Measurements from ENCODE around the gene SOBP.

SOBP gene

DNA sequence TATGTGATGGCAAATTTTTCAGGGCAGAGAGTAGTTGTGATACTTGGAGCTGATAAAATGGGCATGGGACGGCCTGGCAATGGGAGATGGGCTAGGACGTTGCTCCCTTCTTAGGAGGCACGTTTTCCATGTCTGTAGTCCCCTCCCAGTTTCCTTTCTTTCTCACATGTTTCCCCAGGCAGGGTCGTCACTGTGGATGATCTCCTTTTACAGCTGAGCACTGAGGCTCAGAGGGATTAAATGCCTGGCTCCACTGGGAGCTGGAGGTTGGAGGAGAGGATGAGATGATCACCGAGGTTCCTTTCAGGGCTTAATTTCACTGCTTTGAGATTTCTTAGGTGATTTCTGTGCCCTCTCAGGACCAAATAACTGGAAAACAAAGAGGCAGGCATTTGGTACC is 136.7 kb downstream of the SOBP start:
- no peak for DNase-seq (ENCODE audit: low read depth)

DNA sequence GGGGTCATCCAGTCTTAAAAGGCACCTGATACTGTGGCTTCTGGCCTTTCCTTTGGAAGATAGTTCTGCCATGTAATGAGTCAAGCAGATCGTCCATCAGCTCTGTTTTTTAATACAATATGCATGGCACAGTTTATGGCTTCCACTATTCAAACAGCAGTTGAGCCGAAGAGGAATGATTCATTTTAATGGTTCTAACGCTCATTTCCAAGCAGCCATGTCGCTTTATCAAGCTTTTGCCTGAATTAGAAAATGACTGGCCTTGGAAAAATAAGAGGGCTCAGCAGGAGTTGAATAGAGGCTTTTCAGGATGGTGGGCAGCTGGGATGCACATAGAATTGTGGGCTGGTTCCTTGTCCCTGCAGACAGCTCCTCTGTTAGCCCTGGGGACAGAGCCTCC is 138.1 kb downstream of the SOBP start:
- no peak for DNase-seq (ENCODE audit: low read depth)
- TF ChIP-seq, protein P1, sequence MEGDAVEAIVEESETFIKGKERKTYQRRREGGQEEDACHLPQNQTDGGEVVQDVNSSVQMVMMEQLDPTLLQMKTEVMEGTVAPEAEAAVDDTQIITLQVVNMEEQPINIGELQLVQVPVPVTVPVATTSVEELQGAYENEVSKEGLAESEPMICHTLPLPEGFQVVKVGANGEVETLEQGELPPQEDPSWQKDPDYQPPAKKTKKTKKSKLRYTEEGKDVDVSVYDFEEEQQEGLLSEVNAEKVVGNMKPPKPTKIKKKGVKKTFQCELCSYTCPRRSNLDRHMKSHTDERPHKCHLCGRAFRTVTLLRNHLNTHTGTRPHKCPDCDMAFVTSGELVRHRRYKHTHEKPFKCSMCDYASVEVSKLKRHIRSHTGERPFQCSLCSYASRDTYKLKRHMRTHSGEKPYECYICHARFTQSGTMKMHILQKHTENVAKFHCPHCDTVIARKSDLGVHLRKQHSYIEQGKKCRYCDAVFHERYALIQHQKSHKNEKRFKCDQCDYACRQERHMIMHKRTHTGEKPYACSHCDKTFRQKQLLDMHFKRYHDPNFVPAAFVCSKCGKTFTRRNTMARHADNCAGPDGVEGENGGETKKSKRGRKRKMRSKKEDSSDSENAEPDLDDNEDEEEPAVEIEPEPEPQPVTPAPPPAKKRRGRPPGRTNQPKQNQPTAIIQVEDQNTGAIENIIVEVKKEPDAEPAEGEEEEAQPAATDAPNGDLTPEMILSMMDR (IDR thresholded peaks at IDR 0.05; ENCODE audit: insufficient read depth, low read depth, low read length, missing control alignments), result no peak
- H3K4me3 ChIP-seq (ENCODE audit: low read length), result no peak overlapping the region

More for the DNA sequence above, 136.7 kb downstream of the SOBP start:
- H3K4me3 ChIP-seq (ENCODE audit: low read length), result no peak overlapping the region
- TF ChIP-seq, protein P1 (IDR thresholded peaks at IDR 0.05; ENCODE audit: insufficient read depth, low read depth, low read length, missing control alignments), result no peak

DNA sequence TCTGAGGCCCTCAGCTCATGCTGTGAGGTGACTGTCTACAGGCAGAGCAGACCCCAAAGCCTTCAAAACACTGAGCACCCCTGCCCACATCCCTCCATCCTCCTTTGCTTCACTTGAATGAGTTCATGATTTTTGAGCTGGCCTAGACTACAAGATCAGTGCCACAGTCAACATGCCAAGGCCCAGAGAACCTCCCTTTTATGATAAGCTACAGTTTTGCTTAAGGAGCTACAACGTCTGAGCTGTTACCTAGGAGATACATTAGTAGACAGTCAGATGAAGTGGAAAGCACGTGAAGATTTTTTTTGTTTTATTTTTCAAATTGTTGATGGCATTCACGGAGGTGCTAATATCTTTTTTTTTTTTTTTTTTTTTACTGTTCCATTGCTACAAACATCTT is 139.0 kb downstream of the SOBP start:
- TF ChIP-seq, protein P1 (IDR thresholded peaks at IDR 0.05; ENCODE audit: insufficient read depth, low read depth, low read length, missing control alignments), result no peak
- no peak overlapping the region for H3K4me3 ChIP-seq (ENCODE audit: low read length)

DNA sequence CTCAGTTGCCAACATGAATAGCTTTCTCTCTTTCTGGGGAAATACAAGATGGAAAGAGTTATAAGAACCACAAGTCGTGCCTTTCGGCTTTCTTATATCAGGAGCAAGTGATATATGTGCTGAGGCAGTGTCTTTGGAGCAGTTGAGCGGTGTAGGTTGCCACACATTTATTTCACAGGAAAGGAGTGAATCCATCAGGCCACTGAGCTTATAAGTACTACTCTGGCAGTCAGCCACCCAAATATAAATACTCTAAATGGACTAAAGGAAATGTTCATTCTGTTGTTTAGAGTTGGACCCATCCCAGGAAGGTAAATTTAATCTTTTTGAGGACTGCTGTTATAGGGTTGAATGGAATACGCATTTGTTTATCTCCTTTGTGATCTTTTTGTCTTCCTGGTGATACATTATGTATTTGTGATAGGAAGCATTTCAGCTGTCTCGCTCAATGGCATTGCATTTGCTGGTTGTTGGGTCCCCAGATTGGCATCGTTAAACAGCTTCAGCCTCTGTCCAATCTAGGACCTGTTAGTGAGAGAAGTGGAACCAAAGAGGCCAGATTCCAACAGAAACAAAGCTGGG is 139.7 kb downstream of the SOBP start:
- H3K4me3 ChIP-seq (ENCODE audit: low read length), result no peak overlapping the region
- DNase-seq (ENCODE audit: low read depth), result no peak
- TF ChIP-seq, protein P1 (IDR thresholded peaks at IDR 0.05; ENCODE audit: insufficient read depth, low read depth, low read length, missing control alignments), result no peak

More for the DNA sequence above, 139.0 kb downstream of the SOBP start:
- DNase-seq (ENCODE audit: low read depth), result no peak

DNA sequence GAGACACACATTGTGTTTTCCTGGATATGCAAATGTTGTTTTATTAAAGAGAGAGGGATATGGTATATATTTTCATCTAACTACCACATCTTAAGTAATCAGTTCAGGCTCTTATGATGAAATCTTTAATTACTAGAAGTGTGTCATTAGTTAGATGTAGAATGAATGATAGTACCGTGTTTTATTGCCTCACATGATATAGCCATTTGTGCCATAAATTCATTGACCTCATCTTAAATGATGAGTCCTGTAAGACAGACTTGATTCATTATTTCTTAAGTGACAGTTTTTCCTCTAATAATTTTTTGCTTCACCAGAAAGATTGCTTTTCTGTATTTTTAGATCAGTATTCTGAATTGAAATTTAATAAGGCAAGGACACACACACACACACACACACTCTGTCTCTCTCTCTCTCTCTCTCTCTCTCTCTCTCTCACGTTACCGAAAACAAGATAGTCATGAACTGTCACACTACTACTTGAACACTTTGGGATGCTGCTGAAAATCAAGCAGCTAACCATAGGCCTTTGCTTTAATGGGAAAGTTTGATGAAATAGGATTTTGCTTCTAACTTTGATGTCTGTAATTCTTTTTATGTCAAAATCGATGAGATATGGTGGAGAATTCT is 140.5 kb downstream of the SOBP start:
- TF ChIP-seq, protein P1 (IDR thresholded peaks at IDR 0.05; ENCODE audit: insufficient read depth, low read depth, low read length, missing control alignments), result no peak
- no peak overlapping the region for H3K4me3 ChIP-seq (ENCODE audit: low read length)
- DNase-seq (ENCODE audit: low read depth), result no peak

DNA sequence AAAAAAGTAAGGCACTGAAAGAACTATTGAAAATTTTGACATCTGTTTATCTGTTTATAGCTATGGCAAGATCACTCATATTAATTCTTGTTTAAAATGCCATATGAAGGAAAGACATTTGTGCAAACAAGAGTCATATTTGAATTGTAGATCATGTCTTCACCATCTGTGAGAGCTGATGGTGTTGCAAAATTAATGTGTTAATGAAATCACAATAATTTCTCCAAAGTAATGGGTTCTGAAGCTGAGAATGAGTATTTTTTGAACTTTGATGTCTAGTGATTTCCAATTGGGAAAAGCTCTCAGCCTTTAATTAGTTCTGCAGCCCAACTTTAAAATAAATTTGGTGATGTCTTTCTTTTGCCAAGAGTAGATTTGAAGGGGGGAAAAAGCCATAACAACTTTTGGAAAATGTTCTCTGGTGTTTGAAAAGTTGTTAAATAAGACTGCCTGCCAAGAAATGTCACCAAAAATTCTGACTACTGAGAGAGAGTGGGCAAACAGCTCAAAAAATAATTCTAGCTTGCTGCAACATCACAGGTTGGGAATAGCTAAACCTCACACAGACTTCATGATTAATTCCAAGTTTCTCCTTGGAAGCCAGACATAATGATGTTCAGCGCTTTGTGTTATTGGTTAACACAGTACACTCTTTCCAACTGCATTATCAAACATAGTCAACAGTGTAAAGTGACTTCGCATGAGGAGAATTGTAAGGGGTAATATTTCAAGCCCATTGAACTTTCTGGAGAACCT is 142.6 kb downstream of the SOBP start:
- DNase-seq (ENCODE audit: low read depth), result no peak
- no peak overlapping the region for H3K4me3 ChIP-seq (ENCODE audit: low read length)
- TF ChIP-seq, protein P1 (IDR thresholded peaks at IDR 0.05; ENCODE audit: insufficient read depth, low read depth, low read length, missing control alignments), result no peak

All from epithelial cell of esophagus (primary cell).